Activated naive CD8-positive, alpha-beta T cell treated with anti-CD3 and anti-CD28 coated beads for 36 hours (primary cell): Measurements from ENCODE around the gene ENO1. TPM values are rescaled to one million over a fixed set of nuclear protein-coding genes. Genes with fewer than 3 reads are reported as not detected.
"Not testable (repeated sequence)": the region's sequence is repeated elsewhere in the genome, so short reads cannot be mapped to it uniquely, and the experiment has no call there.

ENCODE experiments used
- DNase-seq: peaks from one replicate; pipeline ENCODE4 v3.0.0; 2021
- H3K27ac Mint-ChIP-seq: one replicate; pipeline ENCODE4 v1.8.0; 2022; ENCODE audit warnings: mild to moderate bottlenecking, moderate library complexity, mixed read lengths
- H3K27me3 Mint-ChIP-seq: one replicate; pipeline ENCODE4 v1.8.0; 2022; ENCODE audit warnings: mild to moderate bottlenecking, mixed read lengths
- H3K36me3 Mint-ChIP-seq: one replicate; pipeline ENCODE4 v1.8.0; 2021; ENCODE audit warnings: mild to moderate bottlenecking, mixed read lengths
- H3K4me1 Mint-ChIP-seq: one replicate; pipeline ENCODE4 v1.8.0; 2021; ENCODE audit warnings: mixed read lengths
- H3K4me3 Mint-ChIP-seq: one replicate; pipeline ENCODE4 v1.8.0; 2022; ENCODE audit warnings: mild to moderate bottlenecking, moderate library complexity, mixed read lengths
- H3K9me3 Mint-ChIP-seq: one replicate; pipeline ENCODE4 v1.8.0; 2022; ENCODE audit warnings: mixed read lengths
- total RNA-seq, 2 experiments: library from RNA; stranded (reverse); gene quantifications; one replicate each; pipeline ENCODE4 v1.2.3, GENCODE V29; 2021

The ENO1 gene
- total RNA-seq, 2 experiments from 2014 or later = 3,744 to 3,761 TPM

GRCh38 chr1:8903908-8904650 is 25.6 kb upstream of the ENO1 start:
- Mint-ChIP-seq H3K4me1 (peaks cover 51% of the 10 kb centered on the region), H3K27me3 (no peaks in the 10 kb centered on the region), H3K4me3 (no peak overlapping the region), H3K9me3 (no peaks in the 10 kb centered on the region), H3K36me3 (peaks cover 40% of the 10 kb centered on the region), H3K27ac (peak overlapping the region; percentile 44)
- no peak for DNase-seq

- no peak overlapping the region for H3K4me3 Mint-ChIP-seq
- H3K27ac Mint-ChIP-seq = peak overlapping the region; percentile 39
- no peaks in the 10 kb centered on the region for H3K27me3 Mint-ChIP-seq
- H3K36me3 Mint-ChIP-seq = peaks cover 42% of the 10 kb centered on the region
- peaks cover 5% of the 10 kb centered on the region for H3K9me3 Mint-ChIP-seq
- peaks cover 56% of the 10 kb centered on the region for H3K4me1 Mint-ChIP-seq
- no peak for DNase-seq
Measured at GRCh38 chr1:8903410-8903809, 24.9 kb upstream of the ENO1 start.

DNA sequence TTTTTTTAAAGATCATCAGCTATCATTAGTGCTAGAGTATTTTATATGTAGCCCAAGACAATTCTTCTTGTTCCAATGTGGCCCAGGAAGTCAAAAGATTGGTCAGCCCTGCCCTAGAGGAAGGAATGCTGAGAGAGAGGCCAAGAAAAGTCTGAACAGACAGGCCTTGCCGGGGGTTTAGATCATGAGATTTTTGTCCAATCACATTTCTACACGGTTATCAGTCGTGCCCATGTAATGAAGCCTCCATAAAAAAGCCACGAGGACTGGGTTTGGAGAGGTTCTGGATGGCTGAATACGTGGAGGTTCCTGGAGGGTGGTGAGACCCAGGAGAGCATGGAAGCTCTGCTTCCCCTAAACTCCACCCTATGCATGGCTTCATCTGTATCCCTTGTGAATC is 24.3 kb upstream of the ENO1 start:
- Mint-ChIP-seq H3K4me3 (no peak overlapping the region), H3K36me3 (peaks cover 41% of the 10 kb centered on the region), H3K27ac (peak overlapping the region; percentile 71), H3K27me3 (no peaks in the 10 kb centered on the region), H3K4me1 (peaks cover 54% of the 10 kb centered on the region), H3K9me3 (peaks cover 7% of the 10 kb centered on the region)
- DNase-seq = no peak

DNA sequence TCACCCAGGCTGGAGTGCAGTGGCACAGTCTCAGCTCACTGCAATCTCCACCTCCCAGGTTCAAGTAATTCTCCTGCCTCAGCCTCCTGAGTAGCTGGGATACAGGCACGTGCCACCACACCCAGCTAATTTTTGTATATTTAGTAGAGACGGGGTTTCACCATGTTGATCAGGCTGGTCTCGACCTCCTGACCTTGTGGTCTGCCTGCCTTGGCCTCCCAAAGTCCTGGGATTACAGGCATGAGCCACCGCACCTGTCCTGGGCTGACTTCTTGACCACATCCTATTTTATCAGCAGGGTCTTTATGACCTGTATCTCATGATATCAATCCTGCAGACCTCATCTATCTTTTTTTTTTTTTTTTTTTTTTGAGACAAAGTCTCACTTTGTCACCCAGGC is 22.2 kb upstream of the ENO1 start:
- Mint-ChIP-seq H3K27ac (peak overlapping the region; percentile 98), H3K36me3 (peaks cover 28% of the 10 kb centered on the region), H3K4me1 (peaks cover 49% of the 10 kb centered on the region)
- DNase-seq, H3K4me3 Mint-ChIP-seq, H3K9me3 Mint-ChIP-seq, H3K27me3 Mint-ChIP-seq: not testable (repeated sequence)

DNA sequence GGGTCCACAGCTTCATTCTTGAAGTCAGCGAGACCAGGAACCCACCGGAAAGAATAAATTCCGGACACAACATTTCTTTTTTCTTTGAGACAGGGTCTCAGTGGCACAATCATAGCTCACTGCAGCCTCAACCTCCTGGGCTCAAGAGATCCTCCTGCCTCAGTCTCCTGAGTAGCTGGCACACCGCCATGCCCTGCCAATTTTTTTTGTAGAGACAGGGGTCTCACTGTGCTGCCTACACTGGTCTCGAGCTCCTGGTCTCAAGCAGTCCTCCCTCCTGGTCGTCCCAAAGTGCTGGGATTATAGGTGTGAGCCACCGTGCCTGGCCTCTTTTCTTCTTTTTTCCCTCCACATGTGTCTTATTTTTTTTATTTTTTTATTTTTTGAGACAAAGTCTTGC is 20.6 kb upstream of the ENO1 start:
- Mint-ChIP-seq H3K4me3 (no peak overlapping the region), H3K4me1 (peaks cover 45% of the 10 kb centered on the region)

DNA sequence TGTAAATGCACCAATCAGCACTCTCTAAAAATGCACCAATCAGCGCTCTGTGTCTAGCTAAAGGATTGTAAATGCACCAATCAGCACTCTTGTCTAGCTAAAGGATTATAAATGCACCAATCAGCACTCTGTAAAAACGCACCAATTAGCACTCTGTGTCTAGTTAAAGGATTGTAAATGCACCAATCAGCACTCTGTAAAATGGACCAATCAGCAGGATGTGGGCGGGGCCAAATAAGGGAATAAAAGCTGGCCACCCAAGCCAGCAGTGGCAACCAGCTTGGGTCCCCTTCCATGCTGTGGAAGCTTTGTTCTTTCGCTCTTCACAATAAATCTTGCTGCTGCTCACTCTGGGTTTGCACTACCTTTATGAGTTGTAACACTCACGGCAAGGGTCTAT is 19.9 kb upstream of the ENO1 start:
- not testable (repeated sequence) for DNase-seq, H3K4me3 Mint-ChIP-seq, H3K27me3 Mint-ChIP-seq, H3K9me3 Mint-ChIP-seq
- H3K4me1 Mint-ChIP-seq = peaks cover 42% of the 10 kb centered on the region
- peaks cover 23% of the 10 kb centered on the region for H3K36me3 Mint-ChIP-seq
- peak overlapping the region; percentile 98 for H3K27ac Mint-ChIP-seq

More for the DNA sequence above, 20.6 kb upstream of the ENO1 start:
- peaks cover 7% of the 10 kb centered on the region for H3K9me3 Mint-ChIP-seq
- H3K36me3 Mint-ChIP-seq = peaks cover 23% of the 10 kb centered on the region
- H3K27ac Mint-ChIP-seq = peak overlapping the region; percentile 98
- H3K27me3 Mint-ChIP-seq = no peaks in the 10 kb centered on the region
- DNase-seq = no peak

- H3K4me3 Mint-ChIP-seq, H3K9me3 Mint-ChIP-seq, H3K27me3 Mint-ChIP-seq, H3K27ac Mint-ChIP-seq, DNase-seq: not testable (repeated sequence)
- Mint-ChIP-seq H3K4me1 (peaks cover 36% of the 10 kb centered on the region), H3K36me3 (peaks cover 20% of the 10 kb centered on the region)
Measured at GRCh38 chr1:8897505-8897904, 19.0 kb upstream of the ENO1 start.

- H3K27me3 Mint-ChIP-seq, H3K4me3 Mint-ChIP-seq, H3K9me3 Mint-ChIP-seq, DNase-seq, H3K27ac Mint-ChIP-seq: not testable (repeated sequence)
- peaks cover 32% of the 10 kb centered on the region for H3K4me1 Mint-ChIP-seq
- H3K36me3 Mint-ChIP-seq = peaks cover 17% of the 10 kb centered on the region
Measured at GRCh38 chr1:8896775-8897174, 18.3 kb upstream of the ENO1 start.

DNA sequence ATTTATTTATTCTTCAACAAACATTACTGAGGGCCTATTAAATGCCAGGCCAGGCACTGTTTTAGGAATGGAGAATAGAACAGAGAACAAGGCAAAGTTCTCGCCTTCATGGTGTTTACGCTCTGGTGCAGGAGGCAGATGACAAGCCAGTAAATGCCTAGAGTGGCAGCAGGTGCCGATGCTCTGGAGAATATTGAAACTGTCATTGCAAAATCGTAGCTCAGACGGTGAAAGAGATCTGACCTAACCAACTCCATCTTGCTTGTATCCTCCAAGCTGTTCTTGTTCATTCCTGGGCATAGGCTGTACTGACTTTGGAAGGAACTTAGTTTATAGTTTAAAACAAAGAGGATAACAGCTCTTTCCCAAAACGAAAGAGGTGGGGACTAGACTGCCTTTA is 13.5 kb upstream of the ENO1 start:
- Mint-ChIP-seq H3K27me3 (no peaks in the 10 kb centered on the region), H3K4me1 (peaks cover 6% of the 10 kb centered on the region), H3K27ac (no peak overlapping the region), H3K36me3 (peaks cover 1% of the 10 kb centered on the region), H3K9me3 (no peaks in the 10 kb centered on the region), H3K4me3 (no peak overlapping the region)
- DNase-seq = no peak

GRCh38 chr1:8891401-8891800 is 12.9 kb upstream of the ENO1 start:
- no peaks in the 10 kb centered on the region for H3K27me3 Mint-ChIP-seq
- peaks cover 6% of the 10 kb centered on the region for H3K4me1 Mint-ChIP-seq
- no peaks in the 10 kb centered on the region for H3K9me3 Mint-ChIP-seq
- peaks cover 1% of the 10 kb centered on the region for H3K36me3 Mint-ChIP-seq
- no peak for DNase-seq
- no peak overlapping the region for H3K4me3 Mint-ChIP-seq
- H3K27ac Mint-ChIP-seq = no peak overlapping the region

DNA sequence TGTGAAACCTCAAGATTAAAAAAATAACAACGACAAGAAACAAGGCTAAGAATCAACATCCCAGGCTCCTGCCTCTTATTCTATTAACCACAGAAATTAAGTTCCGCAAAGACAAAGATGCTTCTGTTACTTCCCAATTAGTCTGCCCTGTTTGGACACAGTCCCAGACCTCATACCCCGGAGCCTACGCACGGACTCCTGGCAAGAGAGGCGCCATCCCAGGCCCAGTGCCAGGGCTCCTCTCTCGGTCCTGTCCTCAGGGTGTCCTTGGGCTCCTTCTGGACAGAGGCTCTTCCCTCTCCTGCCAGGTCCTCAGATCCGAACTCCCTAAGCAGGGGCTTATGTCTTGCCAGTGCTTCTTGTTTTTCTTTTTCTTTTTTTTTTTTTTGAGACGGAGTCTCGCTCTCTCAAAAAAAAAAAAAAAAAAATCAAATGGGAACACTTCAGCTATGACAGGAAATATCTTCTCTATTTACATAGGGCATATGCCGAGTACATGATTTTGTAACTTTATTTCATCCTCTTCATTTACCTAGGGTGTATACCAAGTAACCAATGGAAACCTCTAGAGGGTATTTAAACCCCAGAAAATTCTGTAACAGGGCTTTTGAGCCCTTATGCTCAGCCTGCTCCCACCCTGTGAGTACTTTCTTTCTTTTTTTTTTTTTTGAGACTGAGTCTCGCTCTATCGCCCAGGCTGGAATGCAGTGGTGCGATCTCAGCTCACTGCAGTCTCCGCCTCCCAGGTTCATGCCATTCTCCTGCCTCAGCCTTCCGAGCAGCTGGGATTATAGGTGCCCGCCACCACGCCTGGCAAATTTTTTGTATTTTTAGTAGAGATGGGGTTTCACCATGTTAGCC is 11.7 kb upstream of the ENO1 start:
- H3K4me3 Mint-ChIP-seq = no peak overlapping the region
- peaks cover 1% of the 10 kb centered on the region for H3K36me3 Mint-ChIP-seq
- H3K9me3 Mint-ChIP-seq = no peaks in the 10 kb centered on the region
- no peak for DNase-seq
- no peak overlapping the region for H3K27ac Mint-ChIP-seq
- H3K4me1 Mint-ChIP-seq = peaks cover 6% of the 10 kb centered on the region
- no peaks in the 10 kb centered on the region for H3K27me3 Mint-ChIP-seq

DNA sequence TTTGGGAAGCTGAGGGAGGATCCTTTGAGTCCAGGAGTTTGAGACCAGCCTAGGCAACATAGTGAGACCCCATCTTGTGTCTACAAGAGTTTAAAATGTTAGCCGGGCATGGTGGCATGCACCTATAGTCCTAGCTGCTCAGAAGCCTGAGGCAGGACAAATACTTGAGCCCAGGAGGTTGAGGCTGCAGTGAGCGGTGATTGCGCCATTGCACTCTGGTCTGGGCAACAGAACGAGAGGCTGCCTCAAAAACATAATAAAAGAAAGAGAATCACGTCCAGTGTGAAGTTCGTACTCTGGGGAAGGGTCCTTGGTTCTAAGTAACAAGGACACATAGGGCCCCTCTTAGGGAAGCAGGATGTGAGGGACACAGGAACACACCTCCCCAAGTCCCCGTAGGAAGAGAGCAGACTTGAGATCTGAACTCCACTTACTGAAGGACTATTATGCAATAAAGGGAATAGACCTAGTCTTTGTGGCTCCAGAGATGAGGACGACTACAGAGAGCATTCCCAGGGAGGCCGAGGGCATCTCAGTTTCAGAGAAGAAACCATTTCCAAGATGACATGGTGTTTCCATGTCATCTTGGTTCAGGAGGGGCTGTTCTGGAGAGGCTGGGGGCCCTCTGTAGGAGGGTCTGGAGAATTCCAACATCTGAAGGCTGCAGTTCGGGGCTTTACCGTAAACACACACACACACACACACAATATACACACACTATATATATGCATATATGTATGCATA is 10.8 kb upstream of the ENO1 start:
- Mint-ChIP-seq H3K9me3 (no peaks in the 10 kb centered on the region), H3K4me1 (peaks cover 4% of the 10 kb centered on the region), H3K4me3 (no peak overlapping the region), H3K27me3 (no peaks in the 10 kb centered on the region), H3K27ac (no peak overlapping the region), H3K36me3 (no peaks in the 10 kb centered on the region)
- DNase-seq = no peak

DNA sequence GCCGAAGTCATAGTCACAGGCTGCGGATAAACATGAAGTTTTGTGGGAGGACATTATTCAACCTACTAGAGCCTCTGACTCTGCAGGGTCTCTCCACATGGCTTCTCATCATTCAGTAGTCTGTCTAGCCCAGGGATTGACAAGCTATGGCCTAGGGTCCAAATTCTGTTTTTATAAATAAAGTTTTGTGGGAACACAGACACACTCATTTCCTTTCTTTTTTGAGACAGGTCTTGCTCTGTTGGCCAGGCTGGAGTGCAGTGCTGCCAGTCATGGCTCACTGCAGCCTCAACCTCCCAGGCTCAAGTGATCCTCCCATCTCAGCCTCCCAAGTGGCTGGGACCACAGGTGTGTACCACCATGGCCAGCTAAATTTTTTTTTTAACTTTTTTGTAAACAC is 8.1 kb upstream of the ENO1 start:
- Mint-ChIP-seq H3K36me3 (no peaks in the 10 kb centered on the region), H3K9me3 (no peaks in the 10 kb centered on the region), H3K4me3 (no peak overlapping the region), H3K4me1 (no peaks in the 10 kb centered on the region), H3K27me3 (no peaks in the 10 kb centered on the region), H3K27ac (no peak overlapping the region)
- no peak for DNase-seq

DNA sequence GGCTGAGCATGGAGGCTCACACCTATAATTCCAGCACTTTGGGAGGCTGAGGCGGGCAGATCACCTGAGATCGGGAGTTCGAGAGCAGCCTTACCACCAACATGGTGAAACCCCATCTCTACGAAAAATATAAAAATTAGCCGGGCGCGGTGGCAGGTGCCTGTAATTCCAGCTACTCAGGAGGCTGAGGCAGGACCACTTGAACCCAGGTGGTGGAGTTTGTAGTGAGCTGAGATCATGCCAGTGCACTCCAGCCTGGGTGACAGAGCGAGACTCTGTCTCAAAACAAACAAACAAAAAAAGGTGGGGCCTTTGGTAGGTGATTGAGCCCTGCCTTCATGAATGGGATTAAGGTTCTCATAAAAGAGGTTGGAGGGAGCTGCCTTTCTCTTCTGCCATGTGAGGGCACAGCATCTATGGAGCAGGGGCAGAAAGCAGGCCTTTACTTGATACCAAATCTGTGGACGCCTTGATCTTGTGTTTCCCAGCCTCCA is 7.6 kb upstream of the ENO1 start:
- not testable (repeated sequence) for H3K4me1 Mint-ChIP-seq, H3K4me3 Mint-ChIP-seq, H3K27me3 Mint-ChIP-seq, H3K9me3 Mint-ChIP-seq, DNase-seq, H3K36me3 Mint-ChIP-seq
- peak overlapping the region; percentile 46 for H3K27ac Mint-ChIP-seq

DNA sequence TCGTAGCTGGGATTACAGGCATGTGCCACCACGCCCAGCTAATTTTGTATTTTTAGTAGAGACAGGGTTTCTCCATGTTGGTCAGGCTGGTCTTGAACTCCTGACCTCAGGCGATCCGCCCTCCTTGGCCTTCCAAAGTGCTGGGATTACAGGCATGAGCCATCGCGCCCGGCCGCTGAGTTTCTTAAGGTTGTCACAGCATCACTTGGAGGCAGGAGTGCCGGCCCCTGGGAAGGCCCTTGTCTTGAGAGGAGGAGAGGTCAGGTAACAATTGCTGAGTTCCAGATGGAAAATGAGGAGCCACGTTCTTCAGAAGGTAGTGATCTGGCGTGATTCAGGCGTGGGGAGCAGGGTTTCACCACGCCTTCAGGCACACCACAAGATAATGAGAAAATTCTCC is 5.6 kb upstream of the ENO1 start:
- H3K27me3 Mint-ChIP-seq, H3K27ac Mint-ChIP-seq, H3K9me3 Mint-ChIP-seq, H3K36me3 Mint-ChIP-seq, H3K4me3 Mint-ChIP-seq, DNase-seq: not testable (repeated sequence)
- peaks cover 11% of the 10 kb centered on the region for H3K4me1 Mint-ChIP-seq
